GM06990 (cell line): Measurements from ENCODE around the gene NFIA.

ENCODE experiments used
- DNase-seq: peaks from one replicate; pipeline ENCODE4 v3.0.0-alpha.2; 2011; ENCODE audit not compliant: insufficient read length; ENCODE audit errors: extremely low read depth
- H3K27me3 ChIP-seq: replicated peaks from 2 replicates; pipeline ENCODE4 v1.6.0; 2011; ENCODE audit warnings: low read length; ENCODE audit not compliant: control insufficient read depth, insufficient read depth
- H3K36me3 ChIP-seq: 2 replicates; pipeline ENCODE4 v1.5.1; 2011; ENCODE audit warnings: low read length; ENCODE audit not compliant: control insufficient read depth, insufficient read depth
- H3K4me3 ChIP-seq: replicated peaks from 2 replicates; pipeline ENCODE4 v1.5.1; 2011; ENCODE audit warnings: low read depth, mild to moderate bottlenecking, control low read depth, low read length
- CTCF ChIP-seq: IDR thresholded peaks from 2 replicates; pipeline ENCODE4 v1.5.1; 2011; ENCODE audit warnings: low read length, control low read depth, mild to moderate bottlenecking, inconsistent platforms; ENCODE audit not compliant: insufficient read depth, poor library complexity, severe bottlenecking

NFIA gene

GRCh38 chr1:61247881-61248752 is 165.8 kb downstream of the NFIA start:
- H3K4me3 ChIP-seq = no peak overlapping the region
- no peak for TF ChIP-seq CTCF
- no peaks in the 10 kb centered on the region for H3K36me3 ChIP-seq
- no peak for DNase-seq
- H3K27me3 ChIP-seq = no peaks in the 10 kb centered on the region

- DNase-seq = no peak
- Histone ChIP-seq H3K36me3 (no peaks in the 10 kb centered on the region), H3K4me3 (no peak overlapping the region), H3K27me3 (no peaks in the 10 kb centered on the region)
- TF ChIP-seq CTCF = no peak
Observed at GRCh38 chr1:61250933-61251332, 168.6 kb downstream of the NFIA start.

GRCh38 chr1:61253059-61253735 is 170.8 kb downstream of the NFIA start:
- no peak overlapping the region for H3K4me3 ChIP-seq
- H3K36me3 ChIP-seq = no peaks in the 10 kb centered on the region
- no peak for DNase-seq
- H3K27me3 ChIP-seq = no peaks in the 10 kb centered on the region
- no peak for TF ChIP-seq CTCF

- TF ChIP-seq CTCF = no peak
- Histone ChIP-seq H3K4me3 (no peak overlapping the region), H3K27me3 (no peaks in the 10 kb centered on the region), H3K36me3 (no peaks in the 10 kb centered on the region)
- no peak for DNase-seq
Observed at GRCh38 chr1:61253912-61254633, 171.7 kb downstream of the NFIA start.

GRCh38 chr1:61254634-61255357 is 172.4 kb downstream of the NFIA start:
- Histone ChIP-seq H3K36me3 (no peaks in the 10 kb centered on the region), H3K4me3 (no peak overlapping the region), H3K27me3 (no peaks in the 10 kb centered on the region)
- DNase-seq = no peak
- no peak for TF ChIP-seq CTCF
